Right lobe of liver (tissue), 6 donors: Measurements from ENCODE around the gene ZDBF2. TPM values are rescaled to one million over a fixed set of nuclear protein-coding genes. Genes with fewer than 3 reads are reported as not detected.
"Not testable (repeated sequence)": the region's sequence is repeated elsewhere in the genome, so short reads cannot be mapped to it uniquely, and the experiment has no call there.

Experiments used
- ATAC-seq, 4 donors: fragments of 200-7000 bp; cut with Tn5 transposase; one replicate each; pipeline ENCODE4 v1.9.1; 2020; ENCODE audit warnings: mild to moderate bottlenecking in 4 of 4, moderate library complexity in 4 of 4
- DNase-seq, 3 donors: peaks; one replicate each; pipeline ENCODE4 v3.0.0-alpha.2; 2020
- H3K27ac ChIP-seq, 3 donors: fragments of 200-600 bp; one replicate each; pipeline ENCODE4 v1.8.0; 2022
- H3K27me3 ChIP-seq, 2 donors: fragments of 200-600 bp; one replicate each; pipeline ENCODE4 v1.8.0; 2022
- H3K36me3 ChIP-seq, 4 donors: fragments of 200-600 bp; sonication (generic) in 1 of 4; one replicate each; pipeline versions ENCODE4 v1.5.1 to v1.8.0; 2017 to 2022; ENCODE audit warnings: control low read depth in 1 of 4
- H3K4me1 ChIP-seq, 4 donors: fragments of 200-600 bp; sonication (generic) in 1 of 4; one replicate each; pipeline versions ENCODE4 v1.5.1 to v1.8.0; 2017 to 2022; ENCODE audit warnings: control low read depth in 1 of 4
- H3K4me3 ChIP-seq, 3 donors: fragments of 200-600 bp; one replicate each; pipeline ENCODE4 v1.8.0; 2022
- H3K9me3 ChIP-seq, 4 donors: fragments of 200-600 bp; sonication (generic) in 1 of 4; one replicate each; pipeline versions ENCODE4 v1.5.1 to v1.8.0; 2017 to 2022; ENCODE audit warnings: control low read depth in 1 of 4
- POLR2A ChIP-seq: fragments of 450-650 bp; IDR thresholded peaks from one replicate; pipeline ENCODE4 v1.6.1; 2017; ENCODE audit warnings: antibody characterized with exemption, mild to moderate bottlenecking
- WGBS: methylation state at CpG from one replicate; pipeline ENCODE4 v1.1.6; 2018; ENCODE audit warnings: low coverage, low lambda C conversion rate; ENCODE audit not compliant: insufficient coverage; ENCODE audit errors: missing lambda C conversion rate; 5-methylcytosine and 5-hydroxymethylcytosine counted together
- intact Hi-C, 2 donors: fragments of 100-400 bp; cut with DNase I; formaldehyde crosslinking; loops; one replicate each; pipeline versions ENCODE4 v1.11.2 to v1.14.1; 2022
- total RNA-seq, 6 experiments: library from RNA; depleted of rRNA in 2 of 6; stranded (reverse); fragments of >200 nt in 2 of 6; fragmentation: NEBNext Ultra II Directional in 3 of 6; extraction: Animal tissue kit (Norgen Biotek cat#: 25700) in 3 of 6; gene quantifications; one replicate each; pipeline versions ENCODE4 v1.1.0 to v1.2.4, GENCODE V29; 2016 to 2023
- TF ChIP-seq, protein P1 (sequence below), 4 donors: fragments of 200-600 bp in 3 of 4; fragments of 450-650 bp in 1 of 4; IDR thresholded peaks; one replicate each; pipeline versions ENCODE4 v1.5.1 to v1.8.0; 2016 to 2022; ENCODE audit warnings: antibody characterized with exemption in 4 of 4, mild to moderate bottlenecking in 2 of 4
- donor health status: DM: no; HTN: yes; CAD: no.
- donor health status: DM: no; HTN: no; CAD: no.
- donor health status: DM: no; HTN: no; CAD: no.
- donor health status: DM: no; HTN: yes; CAD: no.
- donor health status: DM: no; HTN: yes; CAD: no.

ZDBF2 gene
- total RNA-seq, 6 experiments from 2014 or later: 2.9 to 6.4 (median 4.3) TPM

DNA sequence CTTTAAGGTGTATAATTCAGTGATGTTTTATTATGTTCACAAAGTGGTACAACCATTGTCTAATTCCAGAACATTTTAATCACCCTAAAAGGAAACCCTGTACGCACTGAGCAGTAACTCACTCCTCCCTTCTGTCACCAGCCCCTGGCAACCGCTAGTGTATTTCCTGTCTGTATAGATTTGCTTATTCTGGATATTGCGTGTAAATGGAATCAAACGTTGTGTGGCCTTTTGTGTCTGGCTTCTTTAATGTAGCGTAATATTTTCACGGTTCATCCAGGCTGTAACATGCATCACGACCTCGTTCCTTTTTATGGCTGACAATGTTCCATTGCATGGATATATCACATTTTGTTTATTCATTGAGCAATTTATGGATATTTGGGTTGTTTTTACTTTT lies 8.3 kb downstream of the ZDBF2 start:
- no peaks in the 10 kb centered on the region for H3K36me3 ChIP-seq
- no peaks in the 10 kb centered on the region for H3K27me3 ChIP-seq
- ATAC-seq: no peak
- no peaks in the 10 kb centered on the region for H3K4me1 ChIP-seq
- no peaks in the 10 kb centered on the region for H3K9me3 ChIP-seq
- no peak overlapping the region for H3K4me3 ChIP-seq
- 74% methylated on average over 8 of the region's 8 CpGs for WGBS
- intact Hi-C loops: no loop called here
- no peak for DNase-seq
- H3K27ac ChIP-seq: no peak overlapping the region
- TF ChIP-seq, protein P1, sequence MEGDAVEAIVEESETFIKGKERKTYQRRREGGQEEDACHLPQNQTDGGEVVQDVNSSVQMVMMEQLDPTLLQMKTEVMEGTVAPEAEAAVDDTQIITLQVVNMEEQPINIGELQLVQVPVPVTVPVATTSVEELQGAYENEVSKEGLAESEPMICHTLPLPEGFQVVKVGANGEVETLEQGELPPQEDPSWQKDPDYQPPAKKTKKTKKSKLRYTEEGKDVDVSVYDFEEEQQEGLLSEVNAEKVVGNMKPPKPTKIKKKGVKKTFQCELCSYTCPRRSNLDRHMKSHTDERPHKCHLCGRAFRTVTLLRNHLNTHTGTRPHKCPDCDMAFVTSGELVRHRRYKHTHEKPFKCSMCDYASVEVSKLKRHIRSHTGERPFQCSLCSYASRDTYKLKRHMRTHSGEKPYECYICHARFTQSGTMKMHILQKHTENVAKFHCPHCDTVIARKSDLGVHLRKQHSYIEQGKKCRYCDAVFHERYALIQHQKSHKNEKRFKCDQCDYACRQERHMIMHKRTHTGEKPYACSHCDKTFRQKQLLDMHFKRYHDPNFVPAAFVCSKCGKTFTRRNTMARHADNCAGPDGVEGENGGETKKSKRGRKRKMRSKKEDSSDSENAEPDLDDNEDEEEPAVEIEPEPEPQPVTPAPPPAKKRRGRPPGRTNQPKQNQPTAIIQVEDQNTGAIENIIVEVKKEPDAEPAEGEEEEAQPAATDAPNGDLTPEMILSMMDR (IDR thresholded peaks at IDR 0.05): no peak
- no peak for TF ChIP-seq POLR2A

DNA sequence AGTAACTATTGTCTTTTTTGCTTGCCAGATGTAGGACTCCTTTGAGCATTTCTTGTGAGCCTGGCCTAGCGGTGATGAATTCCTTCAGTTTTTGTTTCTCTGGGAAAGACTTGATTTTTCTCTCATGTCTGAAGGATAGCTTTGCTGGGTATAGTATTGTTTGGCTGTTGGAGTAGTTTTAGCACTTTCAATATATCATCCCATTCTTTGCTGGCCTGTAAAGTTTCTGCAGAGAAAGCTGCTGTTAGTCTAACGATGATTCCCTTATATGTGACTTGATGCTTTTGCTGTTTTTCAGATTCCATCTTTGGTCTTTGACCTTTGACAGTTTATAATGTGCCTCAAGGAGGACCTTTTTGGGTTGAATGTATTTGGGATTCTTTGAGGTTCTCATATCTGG lies 12.7 kb downstream of the ZDBF2 start:
- ATAC-seq: no peak
- WGBS: 92% methylated on average over 2 of the region's 2 CpGs
- Histone ChIP-seq H3K36me3 (no peaks in the 10 kb centered on the region), H3K27me3 (no peaks in the 10 kb centered on the region), H3K9me3 (no peaks in the 10 kb centered on the region), H3K4me3 (no peak overlapping the region), H3K27ac (no peak overlapping the region), H3K4me1 (no peaks in the 10 kb centered on the region)
- no peak for TF ChIP-seq POLR2A
- TF ChIP-seq, protein P1 (IDR thresholded peaks at IDR 0.05): no peak
- intact Hi-C loops: no loop called here
- DNase-seq: no peak

DNA sequence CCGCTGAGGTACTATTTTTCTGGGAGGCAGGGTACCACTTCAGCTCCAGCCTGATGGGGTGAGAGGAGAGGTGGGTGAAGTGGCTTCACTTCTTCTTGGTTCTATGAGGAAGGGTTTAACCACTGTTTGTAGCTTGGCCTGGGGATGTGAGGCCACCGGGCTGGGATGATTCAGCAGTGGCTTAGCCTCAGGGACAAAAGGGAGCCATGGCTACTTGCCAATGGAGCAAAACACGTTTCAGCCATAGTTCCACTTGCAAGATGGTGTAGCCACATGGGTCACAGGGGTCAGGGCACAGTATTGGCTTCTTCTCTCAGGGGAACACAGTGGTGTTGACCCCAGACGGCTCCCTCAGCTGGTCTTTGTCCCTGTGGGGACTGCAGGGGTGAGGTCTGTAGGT lies 14.9 kb downstream of the ZDBF2 start:
- Histone ChIP-seq H3K27me3 (no peaks in the 10 kb centered on the region), H3K9me3 (no peaks in the 10 kb centered on the region), H3K4me3 (no peak overlapping the region), H3K27ac (no peak overlapping the region), H3K4me1 (no peaks in the 10 kb centered on the region), H3K36me3 (no peaks in the 10 kb centered on the region)
- intact Hi-C loops: no loop called here
- DNase-seq (no peak), ATAC-seq (no peak)
- no peak for TF ChIP-seq POLR2A
- TF ChIP-seq, protein P1 (IDR thresholded peaks at IDR 0.05): no peak
- 85% methylated on average over 2 of the region's 4 CpGs for WGBS

DNA sequence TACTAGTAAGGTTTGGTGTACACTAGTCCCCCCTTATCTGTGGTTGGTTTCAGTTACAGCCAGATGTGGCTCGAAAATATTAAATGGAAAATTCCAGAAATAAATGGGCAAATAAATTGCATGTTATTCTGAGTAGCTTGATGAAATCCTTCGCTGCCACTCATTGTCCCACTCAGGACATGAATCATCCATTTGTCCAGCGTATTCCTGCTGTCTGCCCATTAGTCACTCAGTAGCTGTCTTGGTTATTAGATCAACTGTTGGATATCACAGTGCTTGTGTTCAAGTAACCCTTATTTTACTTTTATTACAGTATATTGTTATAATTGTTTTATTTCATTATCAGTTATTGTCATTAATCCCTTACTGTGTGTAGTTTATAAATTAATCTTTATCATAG lies 21.7 kb downstream of the ZDBF2 start:
- no peaks in the 10 kb centered on the region for H3K36me3 ChIP-seq
- H3K27me3 ChIP-seq: no peaks in the 10 kb centered on the region
- no peak overlapping the region for H3K27ac ChIP-seq
- no peak for ATAC-seq
- DNase-seq: no peak
- H3K4me1 ChIP-seq: no peaks in the 10 kb centered on the region
- H3K4me3 ChIP-seq: no peak overlapping the region
- WGBS: 83% methylated on average over 3 of the region's 3 CpGs
- intact Hi-C loops: no loop called here
- no peaks in the 10 kb centered on the region for H3K9me3 ChIP-seq
- TF ChIP-seq, protein P1 (IDR thresholded peaks at IDR 0.05): no peak
- TF ChIP-seq POLR2A: no peak

DNA sequence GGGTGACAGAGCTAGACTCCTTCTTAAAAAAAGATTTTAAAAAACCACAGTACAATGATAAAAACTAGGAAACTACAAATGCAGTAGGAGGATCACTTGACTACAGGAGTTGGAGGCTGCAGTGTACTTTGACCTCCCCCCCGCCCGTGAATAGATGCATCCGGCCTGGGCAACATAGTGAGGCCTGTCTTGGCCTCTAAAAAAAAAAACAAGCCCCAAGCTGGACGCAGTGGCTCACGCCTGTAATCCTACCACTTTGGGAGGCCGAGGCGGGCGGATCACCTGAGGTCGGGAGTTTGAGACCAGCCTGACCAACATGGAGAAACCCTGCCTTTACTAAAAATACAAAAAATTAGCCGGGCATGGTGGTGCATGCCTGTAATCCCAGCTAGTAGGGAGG lies 25.1 kb downstream of the ZDBF2 start:
- intact Hi-C loops, H3K4me3 ChIP-seq, H3K36me3 ChIP-seq, DNase-seq, H3K27ac ChIP-seq, H3K9me3 ChIP-seq, H3K4me1 ChIP-seq, ATAC-seq, H3K27me3 ChIP-seq: not testable (repeated sequence)
- WGBS: 86% methylated on average over 1 of the region's 10 CpGs
